HG03571 (cell line): ENCODE data around the gene KIFC3.
"Not testable (repeated sequence)": the region's sequence is repeated elsewhere in the genome, so short reads cannot be mapped to it uniquely, and the experiment has no call there.

Experiments
- ATAC-seq: cut with Tn5 transposase; IDR thresholded peaks from one replicate; pipeline ENCODE4 v1.9.1; 2021; ENCODE audit not compliant: unreplicated experiment

The KIFC3 gene

GRCh38 chr16:57788252-57788841 lies 13.9 kb downstream of the KIFC3 start:
- no peak for ATAC-seq

- no peak for ATAC-seq
Measured at GRCh38 chr16:57787519-57787905, 14.8 kb downstream of the KIFC3 start.

- ATAC-seq, result no peak
Measured at GRCh38 chr16:57786632-57787518, 15.4 kb downstream of the KIFC3 start.

GRCh38 chr16:57785924-57786323 lies 16.4 kb downstream of the KIFC3 start:
- no peak for ATAC-seq

GRCh38 chr16:57785385-57785784 lies 16.9 kb downstream of the KIFC3 start:
- ATAC-seq, result no peak

- no peak for ATAC-seq
Measured at GRCh38 chr16:57784334-57784733, 18.0 kb downstream of the KIFC3 start.

- ATAC-seq, result no peak
Measured at GRCh38 chr16:57783883-57784282, 18.4 kb downstream of the KIFC3 start.

GRCh38 chr16:57783116-57783515 lies 19.2 kb downstream of the KIFC3 start:
- no peak for ATAC-seq

- ATAC-seq, result not testable (repeated sequence)
Measured at GRCh38 chr16:57782607-57783055, 19.7 kb downstream of the KIFC3 start.

- ATAC-seq, result no peak
Measured at GRCh38 chr16:57781741-57782606, 20.3 kb downstream of the KIFC3 start.

GRCh38 chr16:57781349-57781740 lies 20.9 kb downstream of the KIFC3 start:
- no peak for ATAC-seq

- not testable (repeated sequence) for ATAC-seq
Measured at GRCh38 chr16:57779836-57780235, 22.5 kb downstream of the KIFC3 start.

- ATAC-seq, result no peak
Measured at GRCh38 chr16:57778658-57779057, 23.6 kb downstream of the KIFC3 start.

- no peak for ATAC-seq
Measured at GRCh38 chr16:57775661-57776469, 26.4 kb downstream of the KIFC3 start.

- ATAC-seq, result no peak
Measured at GRCh38 chr16:57774705-57775285, 27.5 kb downstream of the KIFC3 start.

GRCh38 chr16:57773655-57774295 lies 28.5 kb downstream of the KIFC3 start:
- ATAC-seq, result no peak

- ATAC-seq, result no peak
Measured at GRCh38 chr16:57773019-57773418, 29.3 kb downstream of the KIFC3 start.

GRCh38 chr16:57771141-57771785 lies 31.0 kb downstream of the KIFC3 start:
- ATAC-seq, result no peak

- ATAC-seq, result no peak
Measured at GRCh38 chr16:57770361-57770760, 31.9 kb downstream of the KIFC3 start.
